Endodermal cell (in vitro differentiated cells): ENCODE results near the gene DTX3. TPM values are rescaled to one million over a fixed set of nuclear protein-coding genes. Genes with fewer than 3 reads are reported as not detected.
A peak's percentile ranks its signal among the peaks of the same experiment; 100 is the strongest.

Source experiments
- DNase-seq: peaks from one replicate; pipeline ENCODE4 v3.0.0-alpha.2; 2017
- H3K27ac ChIP-seq: 2 replicates; pipeline ENCODE4 v1.5.1; 2013; ENCODE audit warnings: mild to moderate bottlenecking, low read depth, low read length, moderate library complexity
- H3K27me3 ChIP-seq: 2 replicates; pipeline ENCODE4 v1.6.1; 2013; ENCODE audit warnings: mild to moderate bottlenecking, low read length, moderate library complexity; ENCODE audit not compliant: insufficient read depth, control insufficient read depth, poor library complexity, severe bottlenecking
- H3K36me3 ChIP-seq: 2 replicates; pipeline ENCODE4 v1.7.0; 2013; ENCODE audit warnings: mild to moderate bottlenecking, low read length, moderate library complexity; ENCODE audit not compliant: control insufficient read depth, insufficient read depth
- H3K4me1 ChIP-seq: one replicate; pipeline ENCODE4 v1.7.0; 2013; ENCODE audit warnings: low read length; ENCODE audit not compliant: control insufficient read depth, insufficient read depth
- H3K4me3 ChIP-seq: 2 replicates; pipeline ENCODE4 v1.5.1; 2013; ENCODE audit warnings: mild to moderate bottlenecking, low read length, moderate library complexity
- H3K9ac ChIP-seq: 2 replicates; pipeline ENCODE4 v1.6.1; 2013; ENCODE audit warnings: mild to moderate bottlenecking, low read length, moderate library complexity; ENCODE audit not compliant: poor library complexity, severe bottlenecking; ENCODE audit errors: extremely low read depth
- H3K9me3 ChIP-seq: 2 replicates; pipeline ENCODE4 v1.6.1; 2013; ENCODE audit warnings: mild to moderate bottlenecking, low read length, moderate library complexity; ENCODE audit not compliant: control insufficient read depth
- H3K27ac Mint-ChIP-seq: 2 replicates; pipeline ENCODE4 v1.8.0; 2020; ENCODE audit warnings: mixed read lengths
- H3K27me3 Mint-ChIP-seq: 2 replicates; pipeline ENCODE4 v1.8.0; 2021; ENCODE audit warnings: mild to moderate bottlenecking, mixed read lengths; ENCODE audit not compliant: insufficient read depth
- H3K36me3 Mint-ChIP-seq: 2 replicates; pipeline ENCODE4 v1.8.0; 2020; ENCODE audit warnings: low read depth, mixed read lengths
- H3K4me1 Mint-ChIP-seq: 2 replicates; pipeline ENCODE4 v1.8.0; 2020; ENCODE audit warnings: mixed read lengths
- H3K4me3 Mint-ChIP-seq: 2 replicates; pipeline ENCODE4 v1.8.0; 2020; ENCODE audit warnings: mild to moderate bottlenecking, moderate library complexity, mixed read lengths
- H3K9me3 Mint-ChIP-seq: 2 replicates; pipeline ENCODE4 v1.8.0; 2020; ENCODE audit warnings: mild to moderate bottlenecking, mixed read lengths
- WGBS, 2 experiments: methylation state at CpG; one replicate each; pipeline versions ENCODE4 v1.1.5 to v1.1.7; 2013; ENCODE audit warnings: missing lambda C conversion rate in 2 of 2, mixed read lengths in 1 of 2; ENCODE audit not compliant: insufficient coverage in 1 of 2, insufficient read length in 1 of 2; 5-methylcytosine and 5-hydroxymethylcytosine counted together
- total RNA-seq, 2 donors: library from RNA; stranded (reverse); fragmentation: NEBNext Ultra II Directional in 1 of 2; extraction: Animal tissue kit (Norgen Biotek cat#: 25700) in 1 of 2; gene quantifications; 2 replicates in 1 of 2; 3 replicates in 1 of 2; pipeline ENCODE4 v1.2.1, GENCODE V29; 2021
- TF ChIP-seq, protein P1 (sequence below): fragments of 200-600 bp; sonication (generic); conservative IDR thresholded peaks from 2 replicates; pipeline ENCODE4 v1.5.0; 2021; ENCODE audit warnings: antibody characterized with exemption, mild to moderate bottlenecking

DTX3 gene
- total RNA-seq, 2 donors from 2014 or later: 59.6 to 62.6 TPM

DNA sequence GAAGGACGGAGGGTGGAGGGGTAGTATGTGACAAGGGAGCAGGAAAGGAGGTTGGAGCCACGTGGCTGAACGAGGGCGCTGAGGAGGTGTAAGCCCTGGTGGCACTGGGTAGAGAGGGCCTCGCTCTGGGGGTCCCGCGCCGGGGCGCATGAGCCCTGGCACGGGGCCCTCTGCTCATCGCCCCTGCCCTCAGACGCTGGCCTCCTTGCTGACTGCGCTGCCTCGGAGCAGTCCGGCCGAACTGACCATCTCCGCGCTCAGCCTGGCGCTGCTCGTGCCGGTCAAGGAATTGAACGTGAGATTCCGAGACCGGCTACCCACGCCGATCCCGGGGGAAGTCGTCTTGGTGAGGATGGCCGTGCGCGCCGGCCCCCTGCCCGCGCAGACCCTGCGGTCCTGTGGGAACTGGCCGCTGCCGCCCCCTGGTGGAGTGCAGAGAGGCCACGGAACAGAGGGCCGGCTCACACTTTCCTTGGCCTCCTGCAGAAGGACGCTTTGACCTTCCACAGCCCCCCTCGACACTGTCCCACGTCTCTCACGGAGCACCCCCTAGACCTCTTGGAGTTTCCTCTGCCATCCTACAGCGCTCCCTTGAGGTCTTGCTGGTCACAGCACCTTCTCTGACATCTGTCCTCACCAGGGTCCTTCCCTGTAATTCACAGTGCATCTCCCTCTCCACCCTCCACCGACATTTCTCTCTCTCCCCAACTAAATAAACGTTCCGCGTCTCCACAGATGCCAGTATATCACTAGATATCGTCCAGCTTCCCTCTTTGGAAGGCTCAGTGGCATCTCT is 17.1 kb downstream of the DTX3 start:
- Histone ChIP-seq H3K9me3 (no peaks in the 10 kb centered on the region), H3K4me1 (no peaks in the 10 kb centered on the region), H3K36me3 (peaks cover under 1% of the 10 kb centered on the region), H3K27me3 (peaks cover 96% of the 10 kb centered on the region), H3K4me3 (peak overlapping the region; percentile 67), H3K9ac (no peak overlapping the region), H3K27ac (no peak overlapping the region)
- Mint-ChIP-seq H3K9me3 (no peaks in the 10 kb centered on the region), H3K36me3 (no peaks in the 10 kb centered on the region), H3K27me3 (peaks cover 100% of the 10 kb centered on the region), H3K27ac (no peak overlapping the region), H3K4me1 (peaks cover 25% of the 10 kb centered on the region), H3K4me3 (peak overlapping the region; percentile 43)
- DNase-seq: peak; percentile 93
- TF ChIP-seq, protein P1, sequence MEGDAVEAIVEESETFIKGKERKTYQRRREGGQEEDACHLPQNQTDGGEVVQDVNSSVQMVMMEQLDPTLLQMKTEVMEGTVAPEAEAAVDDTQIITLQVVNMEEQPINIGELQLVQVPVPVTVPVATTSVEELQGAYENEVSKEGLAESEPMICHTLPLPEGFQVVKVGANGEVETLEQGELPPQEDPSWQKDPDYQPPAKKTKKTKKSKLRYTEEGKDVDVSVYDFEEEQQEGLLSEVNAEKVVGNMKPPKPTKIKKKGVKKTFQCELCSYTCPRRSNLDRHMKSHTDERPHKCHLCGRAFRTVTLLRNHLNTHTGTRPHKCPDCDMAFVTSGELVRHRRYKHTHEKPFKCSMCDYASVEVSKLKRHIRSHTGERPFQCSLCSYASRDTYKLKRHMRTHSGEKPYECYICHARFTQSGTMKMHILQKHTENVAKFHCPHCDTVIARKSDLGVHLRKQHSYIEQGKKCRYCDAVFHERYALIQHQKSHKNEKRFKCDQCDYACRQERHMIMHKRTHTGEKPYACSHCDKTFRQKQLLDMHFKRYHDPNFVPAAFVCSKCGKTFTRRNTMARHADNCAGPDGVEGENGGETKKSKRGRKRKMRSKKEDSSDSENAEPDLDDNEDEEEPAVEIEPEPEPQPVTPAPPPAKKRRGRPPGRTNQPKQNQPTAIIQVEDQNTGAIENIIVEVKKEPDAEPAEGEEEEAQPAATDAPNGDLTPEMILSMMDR: peak; percentile 97
- 3 to 5% methylated on average over 26 to 49 of the region's 49 CpGs for WGBS, 2 experiments

DNA sequence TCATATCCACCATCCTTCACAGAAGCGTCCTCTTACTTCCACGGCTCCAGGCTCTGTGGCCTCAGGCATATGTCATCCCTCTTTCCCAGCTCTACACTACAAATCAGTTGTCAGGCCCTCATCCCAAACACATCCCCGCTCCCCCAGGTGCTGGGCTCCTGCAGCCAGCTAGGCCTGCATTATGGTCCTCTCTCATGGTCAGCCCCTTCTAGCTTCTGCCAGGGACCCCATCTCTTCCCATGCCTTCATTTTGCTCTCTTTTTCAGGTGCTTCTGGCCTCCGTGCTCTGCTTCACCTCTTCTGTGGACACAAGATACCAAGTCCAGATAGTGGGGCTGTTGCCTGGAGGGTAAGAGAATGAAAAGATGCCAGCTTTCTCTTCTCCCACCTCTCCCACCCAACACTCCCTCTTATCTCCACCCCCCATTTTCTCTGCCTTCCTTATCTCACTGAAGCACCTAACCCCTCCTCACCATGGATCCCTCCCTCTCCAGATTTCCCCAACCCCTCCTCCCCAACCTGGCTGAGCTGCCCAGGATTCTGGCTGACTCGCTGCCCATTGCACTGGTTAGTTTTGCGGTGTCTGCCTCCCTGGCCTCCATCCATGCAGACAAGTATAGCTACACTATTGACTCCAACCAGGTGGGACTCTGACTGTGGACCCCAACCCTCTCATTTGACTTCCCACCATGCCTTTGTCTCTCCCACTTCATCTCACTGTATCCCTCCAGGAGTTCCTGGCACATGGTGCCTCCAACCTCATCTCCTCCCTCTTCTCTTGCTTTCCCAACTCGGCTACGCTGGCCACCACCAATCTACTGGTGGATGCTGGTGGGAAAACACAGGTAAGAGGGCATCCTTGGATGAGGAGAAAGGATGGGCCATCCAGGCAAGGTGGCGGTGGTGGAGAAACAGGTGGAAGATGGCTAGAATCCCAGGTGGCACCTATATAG is 17.9 kb downstream of the DTX3 start:
- Histone ChIP-seq H3K9ac (no peak overlapping the region), H3K36me3 (no peaks in the 10 kb centered on the region), H3K4me3 (no peak overlapping the region), H3K27ac (no peak overlapping the region), H3K27me3 (peaks cover 99% of the 10 kb centered on the region), H3K9me3 (no peaks in the 10 kb centered on the region), H3K4me1 (no peaks in the 10 kb centered on the region)
- H3K4me3 Mint-ChIP-seq: no peak overlapping the region
- peaks cover 100% of the 10 kb centered on the region for H3K27me3 Mint-ChIP-seq
- WGBS, 2 experiments: 88 to 89% methylated on average over 4 to 9 of the region's 9 CpGs
- DNase-seq: no peak
- H3K36me3 Mint-ChIP-seq: no peaks in the 10 kb centered on the region
- no peak overlapping the region for H3K27ac Mint-ChIP-seq
- TF ChIP-seq, protein P1: no peak
- peaks cover 25% of the 10 kb centered on the region for H3K4me1 Mint-ChIP-seq
- H3K9me3 Mint-ChIP-seq: no peaks in the 10 kb centered on the region

- Mint-ChIP-seq H3K36me3 (no peaks in the 10 kb centered on the region), H3K4me3 (no peak overlapping the region), H3K9me3 (no peaks in the 10 kb centered on the region), H3K4me1 (peaks cover 25% of the 10 kb centered on the region), H3K27ac (no peak overlapping the region), H3K27me3 (peaks cover 100% of the 10 kb centered on the region)
- Histone ChIP-seq H3K4me3 (no peak overlapping the region), H3K4me1 (no peaks in the 10 kb centered on the region), H3K9ac (no peak overlapping the region), H3K9me3 (no peaks in the 10 kb centered on the region), H3K36me3 (no peaks in the 10 kb centered on the region), H3K27ac (no peak overlapping the region), H3K27me3 (peaks cover 99% of the 10 kb centered on the region)
- TF ChIP-seq, protein P1: no peak
- DNase-seq: no peak
- 85% methylated on average over 2 of the region's 2 CpGs; no CpG with 5 or more reads in 1 of the 2 experiments for WGBS, 2 experiments
Measured at GRCh38 chr12:57623385-57623784, 18.8 kb downstream of the DTX3 start.
